CD4-positive, alpha-beta T cell treated with Interleukin-1 beta for 1 hour (primary cell): ENCODE measurements around the gene ABHD17A.

ENCODE experiments used
- DNase-seq, 2 donors: peaks; one replicate each; pipeline ENCODE4 v3.0.0-alpha.2; 2020 to 2022

ABHD17A gene

GRCh38 chr19:1863328-1863637 lies 22.0 kb downstream of the ABHD17A start, which contains the start of gene KLF16:
Gene KLF16, minus strand, starts transcription at chr19:1863579. Its CDS starts 82 bp downstream, at chr19:1863497.
- DNase-seq: no peak

- DNase-seq: peak; percentile 56 to 71
Observed at GRCh38 chr19:1862424-1863327, 22.6 kb downstream of the ABHD17A start.

GRCh38 chr19:1862068-1862423 lies 23.2 kb downstream of the ABHD17A start:
- DNase-seq: no peak

- no peak for DNase-seq
Observed at GRCh38 chr19:1861599-1862031, 23.7 kb downstream of the ABHD17A start.

GRCh38 chr19:1860821-1861598 lies 24.3 kb downstream of the ABHD17A start:
- DNase-seq: no peak

- peak; percentile 74 to 77 for DNase-seq
Observed at GRCh38 chr19:1860042-1860775, 25.1 kb downstream of the ABHD17A start.

- no peak for DNase-seq
Observed at GRCh38 chr19:1859331-1859781, 25.9 kb downstream of the ABHD17A start.

GRCh38 chr19:1858412-1859081 lies 26.7 kb downstream of the ABHD17A start:
- no peak for DNase-seq

GRCh38 chr19:1857648-1858326 lies 27.5 kb downstream of the ABHD17A start:
- no peak for DNase-seq

GRCh38 chr19:1856698-1857603 lies 28.3 kb downstream of the ABHD17A start:
- peak in 1 of 2 donors; percentile 78 for DNase-seq

GRCh38 chr19:1856345-1856697 lies 29.0 kb downstream of the ABHD17A start:
- no peak for DNase-seq

GRCh38 chr19:1855828-1856255 lies 29.5 kb downstream of the ABHD17A start:
- peak in 1 of 2 donors; percentile 18 for DNase-seq

- DNase-seq: peak; percentile 91
Observed at GRCh38 chr19:1855040-1855827, 30.1 kb downstream of the ABHD17A start.

GRCh38 chr19:1854542-1855039 lies 30.7 kb downstream of the ABHD17A start:
- DNase-seq: no peak

GRCh38 chr19:1854039-1854541 lies 31.2 kb downstream of the ABHD17A start:
- DNase-seq: no peak

- peak; percentile 84 to 85 for DNase-seq
Observed at GRCh38 chr19:1853295-1854038, 31.8 kb downstream of the ABHD17A start.

GRCh38 chr19:1852581-1853128 lies 32.6 kb downstream of the ABHD17A start:
- no peak for DNase-seq
